SU-DHL-6 (cell line): ENCODE data around the gene CALHM3.

ENCODE experiments used
- H2AFZ ChIP-seq: fragments of 200-600 bp; sonication (generic); 2 replicates; pipeline ENCODE4 v1.6.1; 2014; ENCODE audit warnings: low read depth, mild to moderate bottlenecking, moderate library complexity, mixed read lengths, antibody characterized with exemption, low read length; ENCODE audit not compliant: severe bottlenecking
- H3F3A ChIP-seq: fragments of 200-600 bp; shearing (Covaris generic); 2 replicates; pipeline ENCODE4 v1.6.0; 2016; ENCODE audit warnings: antibody characterized with exemption, mild to moderate bottlenecking; ENCODE audit not compliant: insufficient read depth
- H3K27ac ChIP-seq: fragments of 200-600 bp; sonication (generic); 2 replicates; pipeline ENCODE4 v1.5.1; 2016; ENCODE audit warnings: low read depth, mild to moderate bottlenecking, low read length, moderate library complexity, mixed read lengths
- H3K27me3 ChIP-seq: fragments of 200-600 bp; sonication (generic), shearing (Covaris generic); 2 replicates; pipeline ENCODE4 v1.6.0; 2014; ENCODE audit warnings: mild to moderate bottlenecking, low read length
- H3K36me3 ChIP-seq: fragments of 200-600 bp; sonication (generic); 2 replicates; pipeline ENCODE4 v1.6.1; 2014; ENCODE audit warnings: mild to moderate bottlenecking, low read length, mixed read lengths
- H3K4me2 ChIP-seq: fragments of 300-600, 200-600 bp; shearing (Covaris generic), sonication (generic); 2 replicates; pipeline ENCODE4 v1.6.0; 2014; ENCODE audit warnings: low read length, low read depth, mild to moderate bottlenecking; ENCODE audit not compliant: poor library complexity, severe bottlenecking
- H3K4me3 ChIP-seq: fragments of 200-600 bp; sonication (generic); 2 replicates; pipeline ENCODE4 v1.5.1; 2014; ENCODE audit warnings: antibody characterized with exemption, low read length, mild to moderate bottlenecking, mixed read lengths; ENCODE audit not compliant: insufficient read depth, poor library complexity, severe bottlenecking
- H3K79me2 ChIP-seq: fragments of 200-600 bp; sonication (generic); 2 replicates; pipeline ENCODE4 v1.6.1; 2014; ENCODE audit warnings: mild to moderate bottlenecking, low read length, moderate library complexity; ENCODE audit not compliant: insufficient read depth
- H3K9ac ChIP-seq: fragments of 200-600 bp; sonication (generic); 2 replicates; pipeline ENCODE4 v1.7.0; 2014; ENCODE audit warnings: mild to moderate bottlenecking, low read length
- H3K9me2 ChIP-seq: fragments of 200-600 bp; sonication (generic); replicated peaks from 2 replicates; pipeline ENCODE4 v1.6.1; 2014; ENCODE audit warnings: low read length; ENCODE audit not compliant: insufficient read depth
- H3K9me3 ChIP-seq: fragments of 200-600 bp; sonication (generic); 2 replicates; pipeline ENCODE4 v1.6.1; 2014; ENCODE audit warnings: low read length, mixed read lengths; ENCODE audit not compliant: insufficient read depth
- H4K20me1 ChIP-seq: fragments of 200-600 bp; sonication (generic); 2 replicates; pipeline ENCODE4 v1.6.1; 2014; ENCODE audit warnings: low read depth, mild to moderate bottlenecking, antibody characterized with exemption, low read length, moderate library complexity, mixed read lengths
- EZH2phosphoT487 ChIP-seq: fragments of 200-600 bp; sonication (generic), shearing (Covaris generic); conservative IDR thresholded peaks from 2 replicates; pipeline ENCODE4 v1.6.1; 2018; ENCODE audit warnings: mild to moderate bottlenecking, antibody characterized with exemption, low read length, moderate library complexity, mixed read lengths
- TF ChIP-seq, protein P1 (sequence below): fragments of 200-600 bp; sonication (generic); IDR thresholded peaks from one replicate; pipeline ENCODE4 v1.5.1; 2017; ENCODE audit warnings: antibody characterized with exemption, mild to moderate bottlenecking, low read length, moderate library complexity; ENCODE audit not compliant: insufficient read depth, poor library complexity, severe bottlenecking

Gene CALHM3

DNA sequence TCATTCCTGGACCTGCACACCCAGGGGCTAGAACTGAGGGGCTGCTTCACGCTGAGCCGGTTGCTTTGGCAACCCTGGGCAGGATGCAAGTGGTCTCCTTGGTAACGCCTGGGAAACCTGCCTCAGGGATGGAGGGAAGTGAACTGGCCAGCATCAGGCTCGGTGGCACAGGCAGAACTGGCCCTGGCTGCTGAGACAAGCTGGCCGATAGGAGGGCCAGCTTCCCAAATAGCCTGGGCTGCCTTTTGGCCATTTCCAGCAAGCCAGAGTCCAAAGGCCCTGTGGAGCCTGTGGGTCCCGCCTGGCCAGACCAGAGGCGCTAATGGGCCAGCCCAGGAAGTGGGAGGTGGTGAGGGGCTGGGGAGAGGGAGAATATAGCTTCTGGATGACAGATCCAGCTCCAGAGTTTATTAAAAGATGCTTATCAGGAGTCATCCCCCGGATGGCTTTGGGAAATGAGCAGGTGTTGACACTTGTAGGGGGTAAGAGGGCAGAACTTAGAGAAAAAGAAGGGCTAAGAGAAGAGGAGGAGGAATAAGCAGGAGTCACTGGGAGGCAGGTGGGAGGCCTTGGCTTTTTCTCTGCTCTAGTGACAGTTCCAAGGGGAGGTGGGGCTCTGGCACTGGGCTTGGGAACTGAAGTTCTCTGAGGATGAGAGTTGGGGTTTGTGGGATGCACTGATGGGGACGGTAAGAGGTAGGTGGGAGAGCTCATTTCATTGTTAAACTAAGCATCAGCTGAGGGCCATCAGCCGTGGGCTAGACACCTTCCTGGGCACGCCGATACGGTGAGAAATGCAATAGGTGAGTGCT lies 24.0 kb upstream of the CALHM3 start:
- no peaks in the 10 kb centered on the region for H3K36me3 ChIP-seq
- no peaks in the 10 kb centered on the region for H3K27me3 ChIP-seq
- no peaks in the 10 kb centered on the region for H3F3A ChIP-seq
- no peak overlapping the region for H3K4me2 ChIP-seq
- H3K9me3 ChIP-seq, result no peaks in the 10 kb centered on the region
- H3K4me3 ChIP-seq, result no peak overlapping the region
- no peak overlapping the region for H3K27ac ChIP-seq
- no peaks in the 10 kb centered on the region for H3K79me2 ChIP-seq
- H4K20me1 ChIP-seq, result no peaks in the 10 kb centered on the region
- H3K9me2 ChIP-seq, result no peaks in the 10 kb centered on the region
- no peak overlapping the region for H3K9ac ChIP-seq
- H2AFZ ChIP-seq, result no peak overlapping the region
- no peak for TF ChIP-seq EZH2phosphoT487
- TF ChIP-seq, protein P1, sequence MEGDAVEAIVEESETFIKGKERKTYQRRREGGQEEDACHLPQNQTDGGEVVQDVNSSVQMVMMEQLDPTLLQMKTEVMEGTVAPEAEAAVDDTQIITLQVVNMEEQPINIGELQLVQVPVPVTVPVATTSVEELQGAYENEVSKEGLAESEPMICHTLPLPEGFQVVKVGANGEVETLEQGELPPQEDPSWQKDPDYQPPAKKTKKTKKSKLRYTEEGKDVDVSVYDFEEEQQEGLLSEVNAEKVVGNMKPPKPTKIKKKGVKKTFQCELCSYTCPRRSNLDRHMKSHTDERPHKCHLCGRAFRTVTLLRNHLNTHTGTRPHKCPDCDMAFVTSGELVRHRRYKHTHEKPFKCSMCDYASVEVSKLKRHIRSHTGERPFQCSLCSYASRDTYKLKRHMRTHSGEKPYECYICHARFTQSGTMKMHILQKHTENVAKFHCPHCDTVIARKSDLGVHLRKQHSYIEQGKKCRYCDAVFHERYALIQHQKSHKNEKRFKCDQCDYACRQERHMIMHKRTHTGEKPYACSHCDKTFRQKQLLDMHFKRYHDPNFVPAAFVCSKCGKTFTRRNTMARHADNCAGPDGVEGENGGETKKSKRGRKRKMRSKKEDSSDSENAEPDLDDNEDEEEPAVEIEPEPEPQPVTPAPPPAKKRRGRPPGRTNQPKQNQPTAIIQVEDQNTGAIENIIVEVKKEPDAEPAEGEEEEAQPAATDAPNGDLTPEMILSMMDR, result no peak

- H3K27me3 ChIP-seq, result no peaks in the 10 kb centered on the region
These were observed 22.1 kb upstream of the CALHM3 start for GRCh38 chr10:103501186-103501585.

GRCh38 chr10:103500481-103500880 lies 21.4 kb upstream of the CALHM3 start:
- H3K4me2 ChIP-seq, result no peak overlapping the region
- H3K36me3 ChIP-seq, result no peaks in the 10 kb centered on the region
- no peaks in the 10 kb centered on the region for H3K9me3 ChIP-seq
- H2AFZ ChIP-seq, result no peak overlapping the region
- no peak overlapping the region for H3K9ac ChIP-seq
- no peaks in the 10 kb centered on the region for H3F3A ChIP-seq
- H3K79me2 ChIP-seq, result no peaks in the 10 kb centered on the region
- no peaks in the 10 kb centered on the region for H4K20me1 ChIP-seq
- no peaks in the 10 kb centered on the region for H3K27me3 ChIP-seq
- no peak for TF ChIP-seq EZH2phosphoT487
- TF ChIP-seq, protein P1, result no peak
- H3K4me3 ChIP-seq, result no peak overlapping the region
- H3K9me2 ChIP-seq, result no peaks in the 10 kb centered on the region
- H3K27ac ChIP-seq, result no peak overlapping the region

More at GRCh38 chr10:103501186-103501585, 22.1 kb upstream of the CALHM3 start:
- H3K9ac ChIP-seq, result no peak overlapping the region
- TF ChIP-seq, protein P1, result no peak
- TF ChIP-seq EZH2phosphoT487, result no peak
- no peaks in the 10 kb centered on the region for H3K9me3 ChIP-seq
- no peaks in the 10 kb centered on the region for H3F3A ChIP-seq
- no peak overlapping the region for H3K4me3 ChIP-seq
- no peak overlapping the region for H2AFZ ChIP-seq
- H3K36me3 ChIP-seq, result no peaks in the 10 kb centered on the region
- H4K20me1 ChIP-seq, result no peaks in the 10 kb centered on the region
- H3K79me2 ChIP-seq, result no peaks in the 10 kb centered on the region
- no peak overlapping the region for H3K27ac ChIP-seq
- no peaks in the 10 kb centered on the region for H3K9me2 ChIP-seq
- H3K4me2 ChIP-seq, result no peak overlapping the region
